Measurements from ENCODE around the gene ATP6V1E1. TPM values are rescaled to one million over a fixed set of nuclear protein-coding genes. Genes with fewer than 3 reads are reported as not detected.

ATP6V1E1 gene
- polyA plus RNA-seq, 1 of the 3 experiments (the other 2 are of a cell fraction): 140 TPM

DNA sequence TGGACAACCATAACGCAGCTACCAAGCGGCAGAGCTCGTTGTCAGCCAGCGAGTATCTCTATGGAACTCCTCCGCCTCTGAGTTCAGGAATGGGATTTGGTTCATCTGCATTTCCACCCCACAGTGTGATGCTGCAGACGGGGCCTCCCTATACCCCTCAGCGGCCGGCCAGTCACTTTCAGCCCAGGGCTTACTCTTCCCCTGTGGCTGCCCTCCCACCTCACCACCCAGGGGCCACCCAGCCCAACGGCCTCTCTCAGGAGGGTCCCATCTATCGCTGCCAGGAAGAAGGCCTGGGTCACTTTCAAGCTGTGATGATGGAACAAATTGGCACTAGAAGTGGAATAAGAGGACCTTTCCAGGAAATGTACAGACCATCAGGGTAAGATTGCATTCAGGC, 79.4 kb downstream of the ATP6V1E1 start:
- no peak overlapping the region for H2AFZ ChIP-seq (ENCODE audit: low read depth)
- no peaks in the 10 kb centered on the region for H4K20me1 ChIP-seq (ENCODE audit: insufficient read depth)
- H3K9ac ChIP-seq: no peak overlapping the region
- ChIA-PET POLR2A (no interaction called here), CTCF (interaction anchor here (3.4 kb wide), 1 partner anchor 9 kb away, joined by 19 read pairs; no protein-coding TSS in a partner anchor)
- H3K4me3 ChIP-seq (ENCODE audit: low read depth in 2 of 2, low read length in 1 of 2): no peak overlapping the region
- H3K27ac ChIP-seq (ENCODE audit: low read depth in 2 of 2, low read length in 1 of 2): no peak overlapping the region
- H3K4me2 ChIP-seq: no peak overlapping the region
- no peaks in the 10 kb centered on the region for H3F3A ChIP-seq (replicated peaks; ENCODE audit: insufficient read depth)
- TF ChIP-seq CHD2 (IDR thresholded peaks at IDR 0.05; ENCODE audit: low read length, partially characterized antibody) (no peak), RXRA (IDR thresholded peaks at IDR 0.05; ENCODE audit: borderline replicate concordance, low read depth) (no peak), FOXJ3 (CRISPR knock-in tag; IDR thresholded peaks at IDR 0.05) (no peak), EZH2phosphoT487 (IDR thresholded peaks at IDR 0.05; ENCODE audit: borderline replicate concordance, low read depth) (no peak)
- H3K79me2 ChIP-seq (ENCODE audit: insufficient read depth): no peaks in the 10 kb centered on the region
- no peaks in the 10 kb centered on the region for H3K27me3 ChIP-seq (ENCODE audit: insufficient read depth)
- H3K9me2 ChIP-seq: no peaks in the 10 kb centered on the region
- no peaks in the 10 kb centered on the region for H3K36me3 ChIP-seq (replicated peaks in 1 of 2; ENCODE audit: control insufficient read depth in 1 of 2, insufficient read depth in 2 of 2, low read length in 1 of 2)
- 57% methylated on average over 8 of the region's 10 CpGs for WGBS (ENCODE audit: low lambda C conversion rate)
- no peaks in the 10 kb centered on the region for H3K4me1 ChIP-seq (ENCODE audit: control insufficient read depth in 1 of 2, insufficient read depth in 2 of 2, low read depth in 1 of 2, low read length in 1 of 2)
- no peak for DNase-seq
- no peaks in the 10 kb centered on the region for H3K9me3 ChIP-seq

DNA sequence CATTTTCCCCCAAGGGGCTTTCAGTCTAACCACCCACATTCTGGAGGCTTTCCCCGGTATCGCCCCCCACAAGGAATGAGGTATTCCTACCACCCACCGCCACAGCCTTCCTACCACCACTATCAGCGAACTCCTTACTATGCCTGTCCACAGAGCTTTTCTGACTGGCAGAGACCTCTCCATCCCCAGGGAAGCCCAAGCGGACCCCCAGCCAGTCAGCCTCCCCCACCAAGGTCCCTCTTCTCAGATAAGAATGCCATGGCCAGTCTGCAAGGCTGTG, 79.9 kb downstream of the ATP6V1E1 start:
- Histone ChIP-seq H2AFZ (ENCODE audit: low read depth) (no peak overlapping the region), H3F3A (replicated peaks; ENCODE audit: insufficient read depth) (no peaks in the 10 kb centered on the region), H3K4me3 (ENCODE audit: low read depth in 2 of 2, low read length in 1 of 2) (no peak overlapping the region), H3K4me2 (no peak overlapping the region), H3K4me1 (ENCODE audit: control insufficient read depth in 1 of 2, insufficient read depth in 2 of 2, low read depth in 1 of 2, low read length in 1 of 2) (no peaks in the 10 kb centered on the region), H3K36me3 (replicated peaks in 1 of 2; ENCODE audit: control insufficient read depth in 1 of 2, insufficient read depth in 2 of 2, low read length in 1 of 2) (no peaks in the 10 kb centered on the region), H3K9me3 (no peaks in the 10 kb centered on the region), H3K27me3 (ENCODE audit: insufficient read depth) (no peaks in the 10 kb centered on the region), H3K9ac (no peak overlapping the region), H3K27ac (ENCODE audit: low read depth in 2 of 2, low read length in 1 of 2) (no peak overlapping the region), H3K79me2 (ENCODE audit: insufficient read depth) (no peaks in the 10 kb centered on the region), H3K9me2 (no peaks in the 10 kb centered on the region), H4K20me1 (ENCODE audit: insufficient read depth) (no peaks in the 10 kb centered on the region)
- no peak for TF ChIP-seq RXRA (IDR thresholded peaks at IDR 0.05; ENCODE audit: borderline replicate concordance, low read depth)
- no peak for TF ChIP-seq SMC3 (IDR thresholded peaks at IDR 0.05; ENCODE audit: low read depth, low read length)
- no peak for TF ChIP-seq JUND (IDR thresholded peaks at IDR 0.05)
- TF ChIP-seq, protein P1, sequence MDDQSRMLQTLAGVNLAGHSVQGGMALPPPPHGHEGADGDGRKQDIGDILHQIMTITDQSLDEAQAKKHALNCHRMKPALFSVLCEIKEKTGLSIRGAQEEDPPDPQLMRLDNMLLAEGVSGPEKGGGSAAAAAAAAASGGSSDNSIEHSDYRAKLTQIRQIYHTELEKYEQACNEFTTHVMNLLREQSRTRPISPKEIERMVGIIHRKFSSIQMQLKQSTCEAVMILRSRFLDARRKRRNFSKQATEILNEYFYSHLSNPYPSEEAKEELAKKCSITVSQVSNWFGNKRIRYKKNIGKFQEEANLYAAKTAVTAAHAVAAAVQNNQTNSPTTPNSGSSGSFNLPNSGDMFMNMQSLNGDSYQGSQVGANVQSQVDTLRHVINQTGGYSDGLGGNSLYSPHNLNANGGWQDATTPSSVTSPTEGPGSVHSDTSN (IDR thresholded peaks at IDR 0.05): no peak
- no peak for TF ChIP-seq MEF2A (IDR thresholded peaks at IDR 0.05; ENCODE audit: borderline replicate concordance, low read depth)
- no peak for TF ChIP-seq CHD2 (IDR thresholded peaks at IDR 0.05; ENCODE audit: low read length, partially characterized antibody)
- WGBS (ENCODE audit: low lambda C conversion rate): 76% methylated on average over 5 of the region's 5 CpGs
- ChIA-PET CTCF (interaction anchor here (3.4 kb wide), 1 partner anchor 10 kb away, joined by 19 read pairs; no protein-coding TSS in a partner anchor), POLR2A (no interaction called here)
- no peak for DNase-seq

- H3K4me1 ChIP-seq (ENCODE audit: control insufficient read depth in 1 of 2, insufficient read depth in 2 of 2, low read depth in 1 of 2, low read length in 1 of 2): no peaks in the 10 kb centered on the region
- H3K4me2 ChIP-seq: no peak overlapping the region
- H3K79me2 ChIP-seq (ENCODE audit: insufficient read depth): no peaks in the 10 kb centered on the region
- H3K27ac ChIP-seq (ENCODE audit: low read depth in 2 of 2, low read length in 1 of 2): no peak overlapping the region
- DNase-seq: no peak
- WGBS (ENCODE audit: low lambda C conversion rate): 61% methylated on average over 14 of the region's 23 CpGs
- H2AFZ ChIP-seq (ENCODE audit: low read depth): no peak overlapping the region
- no peaks in the 10 kb centered on the region for H3K36me3 ChIP-seq (replicated peaks in 1 of 2; ENCODE audit: control insufficient read depth in 1 of 2, insufficient read depth in 2 of 2, low read length in 1 of 2)
- no peak overlapping the region for H3K9ac ChIP-seq
- no peaks in the 10 kb centered on the region for H3K27me3 ChIP-seq (ENCODE audit: insufficient read depth)
- H3K9me2 ChIP-seq: no peaks in the 10 kb centered on the region
- H3K4me3 ChIP-seq (ENCODE audit: low read depth in 2 of 2, low read length in 1 of 2): no peak overlapping the region
- POLR2A ChIA-PET: no interaction called here
- H3F3A ChIP-seq (replicated peaks; ENCODE audit: insufficient read depth): no peaks in the 10 kb centered on the region
- CTCF ChIA-PET: interaction anchor here (1.0 to 3.4 kb wide), 2 partner anchors 10 to 376 kb away, joined by 4 to 19 read pairs; no protein-coding TSS in a partner anchor
- H4K20me1 ChIP-seq (ENCODE audit: insufficient read depth): no peaks in the 10 kb centered on the region
- no peaks in the 10 kb centered on the region for H3K9me3 ChIP-seq
- TF ChIP-seq RAD21 (IDR thresholded peaks at IDR 0.05; ENCODE audit: low read length) (no peak), YY1 (IDR thresholded peaks at IDR 0.05; ENCODE audit: low read depth) (no peak), SIN3A (IDR thresholded peaks at IDR 0.05; ENCODE audit: borderline replicate concordance, low read depth, low read length) (no peak), RFX5 (IDR thresholded peaks at IDR 0.05; ENCODE audit: low read length) (no peak), NRF1 (IDR thresholded peaks at IDR 0.05; ENCODE audit: low read depth, low read length) (no peak), POLR2AphosphoS5 (IDR thresholded peaks at IDR 0.05; ENCODE audit: low read depth, low read length) (no peak)
- TF ChIP-seq, protein P2, sequence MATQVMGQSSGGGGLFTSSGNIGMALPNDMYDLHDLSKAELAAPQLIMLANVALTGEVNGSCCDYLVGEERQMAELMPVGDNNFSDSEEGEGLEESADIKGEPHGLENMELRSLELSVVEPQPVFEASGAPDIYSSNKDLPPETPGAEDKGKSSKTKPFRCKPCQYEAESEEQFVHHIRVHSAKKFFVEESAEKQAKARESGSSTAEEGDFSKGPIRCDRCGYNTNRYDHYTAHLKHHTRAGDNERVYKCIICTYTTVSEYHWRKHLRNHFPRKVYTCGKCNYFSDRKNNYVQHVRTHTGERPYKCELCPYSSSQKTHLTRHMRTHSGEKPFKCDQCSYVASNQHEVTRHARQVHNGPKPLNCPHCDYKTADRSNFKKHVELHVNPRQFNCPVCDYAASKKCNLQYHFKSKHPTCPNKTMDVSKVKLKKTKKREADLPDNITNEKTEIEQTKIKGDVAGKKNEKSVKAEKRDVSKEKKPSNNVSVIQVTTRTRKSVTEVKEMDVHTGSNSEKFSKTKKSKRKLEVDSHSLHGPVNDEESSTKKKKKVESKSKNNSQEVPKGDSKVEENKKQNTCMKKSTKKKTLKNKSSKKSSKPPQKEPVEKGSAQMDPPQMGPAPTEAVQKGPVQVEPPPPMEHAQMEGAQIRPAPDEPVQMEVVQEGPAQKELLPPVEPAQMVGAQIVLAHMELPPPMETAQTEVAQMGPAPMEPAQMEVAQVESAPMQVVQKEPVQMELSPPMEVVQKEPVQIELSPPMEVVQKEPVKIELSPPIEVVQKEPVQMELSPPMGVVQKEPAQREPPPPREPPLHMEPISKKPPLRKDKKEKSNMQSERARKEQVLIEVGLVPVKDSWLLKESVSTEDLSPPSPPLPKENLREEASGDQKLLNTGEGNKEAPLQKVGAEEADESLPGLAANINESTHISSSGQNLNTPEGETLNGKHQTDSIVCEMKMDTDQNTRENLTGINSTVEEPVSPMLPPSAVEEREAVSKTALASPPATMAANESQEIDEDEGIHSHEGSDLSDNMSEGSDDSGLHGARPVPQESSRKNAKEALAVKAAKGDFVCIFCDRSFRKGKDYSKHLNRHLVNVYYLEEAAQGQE (IDR thresholded peaks at IDR 0.05; ENCODE audit: low read depth, low read length): no peak
- TF ChIP-seq, protein P3, sequence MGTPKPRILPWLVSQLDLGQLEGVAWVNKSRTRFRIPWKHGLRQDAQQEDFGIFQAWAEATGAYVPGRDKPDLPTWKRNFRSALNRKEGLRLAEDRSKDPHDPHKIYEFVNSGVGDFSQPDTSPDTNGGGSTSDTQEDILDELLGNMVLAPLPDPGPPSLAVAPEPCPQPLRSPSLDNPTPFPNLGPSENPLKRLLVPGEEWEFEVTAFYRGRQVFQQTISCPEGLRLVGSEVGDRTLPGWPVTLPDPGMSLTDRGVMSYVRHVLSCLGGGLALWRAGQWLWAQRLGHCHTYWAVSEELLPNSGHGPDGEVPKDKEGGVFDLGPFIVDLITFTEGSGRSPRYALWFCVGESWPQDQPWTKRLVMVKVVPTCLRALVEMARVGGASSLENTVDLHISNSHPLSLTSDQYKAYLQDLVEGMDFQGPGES (IDR thresholded peaks at IDR 0.05; ENCODE audit: low read depth, low read length): no peak
These were observed 80.4 kb downstream of the ATP6V1E1 start for GRCh38 chr22:17548010-17548755.

All from SK-N-SH (cell line).